ENCODE data around the gene C11orf24.
A peak's percentile ranks its signal among the peaks of the same experiment; 100 is the strongest.

Gene C11orf24

DNA sequence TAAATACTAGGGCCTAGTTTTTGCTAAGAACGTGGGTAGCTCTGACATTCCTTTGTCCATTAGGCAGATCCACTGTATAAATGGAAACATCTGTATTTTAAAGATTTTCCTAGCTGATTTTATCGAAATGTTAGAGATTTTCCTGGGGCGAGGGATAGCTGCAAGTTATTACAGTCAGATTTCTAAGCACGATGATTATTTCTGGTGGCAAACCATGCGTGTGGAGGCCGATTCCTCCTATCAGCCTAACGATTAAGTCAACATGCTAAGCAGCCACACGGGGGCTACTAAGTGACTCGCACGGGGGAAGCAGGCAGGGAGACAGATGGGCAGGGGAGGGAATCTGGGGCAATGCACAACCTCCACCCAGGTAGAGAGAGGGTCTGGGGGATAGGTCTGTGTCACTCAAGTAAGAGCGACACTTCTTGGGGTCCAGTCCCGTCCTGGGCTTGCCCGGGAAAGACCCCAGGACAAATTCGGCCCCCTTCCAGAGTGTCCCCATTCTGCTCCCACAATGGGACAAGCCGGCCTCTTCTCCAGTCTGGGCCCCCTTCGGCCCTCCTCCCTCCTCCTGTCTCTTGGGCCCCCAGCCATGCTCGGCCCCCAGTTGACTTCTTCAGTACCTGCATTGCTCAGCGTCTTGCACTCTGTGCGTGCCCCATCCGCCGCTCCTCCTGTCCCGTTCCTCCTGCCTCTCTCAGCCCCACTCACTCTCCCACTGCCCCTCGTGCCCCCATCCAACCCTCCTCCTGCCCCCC is 571 bp downstream of the C11orf24 start:
- H3K27me3 ChIP-seq (ENCODE audit: control insufficient read depth in 2 of 2, insufficient read depth in 2 of 2, low read length in 2 of 2), result no peaks in the 10 kb centered on the region
- peak overlapping the region; percentile 98 to 99 for H3K27ac ChIP-seq (ENCODE audit: low read depth in 2 of 2, low read length in 2 of 2)
- peak overlapping the region; percentile 88 to 92 for H3K4me3 ChIP-seq (ENCODE audit: low read length in 2 of 2)
- H3K4me1 ChIP-seq (ENCODE audit: control insufficient read depth in 2 of 2, insufficient read depth in 2 of 2, low read length in 2 of 2), result peaks cover 25 to 31% of the 10 kb centered on the region in 2 donors
- peak overlapping the region; percentile 86 to 94 for H3K9ac ChIP-seq (ENCODE audit: low read depth in 1 of 2, low read length in 2 of 2)
- H3K9me3 ChIP-seq (ENCODE audit: control insufficient read depth in 2 of 2, low read length in 2 of 2), result no peaks in the 10 kb centered on the region
- peaks cover 12 to 24% of the 10 kb centered on the region in 2 donors for H3K36me3 ChIP-seq (ENCODE audit: control insufficient read depth in 2 of 2, insufficient read depth in 2 of 2, low read length in 2 of 2)

DNA sequence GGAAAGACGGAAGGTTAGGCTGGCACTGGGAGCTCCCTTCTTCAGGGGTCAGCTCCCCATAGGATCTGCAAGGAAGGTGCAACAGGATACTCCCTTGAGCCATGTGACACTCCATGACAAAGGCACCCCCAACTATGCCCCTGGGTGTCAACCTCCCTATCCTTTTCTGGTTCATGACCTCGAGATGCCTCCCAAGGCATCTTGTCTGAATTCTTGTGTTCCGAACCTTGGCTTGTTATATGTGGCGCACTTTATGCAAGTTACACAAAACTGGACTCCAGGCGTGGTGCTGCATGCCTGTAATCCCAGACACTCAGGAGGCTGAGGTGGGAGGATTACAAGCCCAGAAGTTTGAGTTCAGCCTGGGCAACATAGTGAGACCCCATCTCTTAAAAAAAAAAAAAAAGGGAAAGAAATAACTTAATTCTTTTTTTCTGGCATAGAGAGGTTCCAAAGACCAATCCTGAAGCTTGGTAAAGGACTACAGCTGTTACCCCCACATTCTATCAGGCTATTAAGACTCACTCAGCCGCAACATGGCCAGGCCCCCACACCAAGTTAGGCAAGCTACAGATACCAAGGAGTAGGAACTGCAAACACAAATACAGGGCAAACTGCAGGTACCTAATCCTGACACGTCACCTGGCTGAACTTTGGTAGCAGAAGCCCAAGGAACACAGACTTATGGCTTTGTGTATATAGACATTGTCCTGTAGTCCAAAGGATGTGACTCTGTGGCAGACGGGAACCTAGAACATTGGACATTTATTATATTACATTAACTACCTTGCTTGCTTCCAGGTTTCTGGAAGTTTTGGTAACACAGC is 1.4 kb downstream of the C11orf24 start:
- Histone ChIP-seq H3K4me1 (ENCODE audit: control insufficient read depth in 2 of 2, insufficient read depth in 2 of 2, low read length in 2 of 2) (peaks cover 25 to 39% of the 10 kb centered on the region in 2 donors), H3K36me3 (ENCODE audit: control insufficient read depth in 2 of 2, insufficient read depth in 2 of 2, low read length in 2 of 2) (peaks cover 18 to 32% of the 10 kb centered on the region in 2 donors), H3K9me3 (ENCODE audit: control insufficient read depth in 2 of 2, low read length in 2 of 2) (no peaks in the 10 kb centered on the region), H3K9ac (ENCODE audit: low read depth in 1 of 2, low read length in 2 of 2) (peak overlapping the region; percentile 86 to 94), H3K27ac (ENCODE audit: low read depth in 2 of 2, low read length in 2 of 2) (peak overlapping the region; percentile 98 to 99), H3K27me3 (ENCODE audit: control insufficient read depth in 2 of 2, insufficient read depth in 2 of 2, low read length in 2 of 2) (no peaks in the 10 kb centered on the region), H3K4me3 (ENCODE audit: low read length in 2 of 2) (peak overlapping the region; percentile 88 to 92)

DNA sequence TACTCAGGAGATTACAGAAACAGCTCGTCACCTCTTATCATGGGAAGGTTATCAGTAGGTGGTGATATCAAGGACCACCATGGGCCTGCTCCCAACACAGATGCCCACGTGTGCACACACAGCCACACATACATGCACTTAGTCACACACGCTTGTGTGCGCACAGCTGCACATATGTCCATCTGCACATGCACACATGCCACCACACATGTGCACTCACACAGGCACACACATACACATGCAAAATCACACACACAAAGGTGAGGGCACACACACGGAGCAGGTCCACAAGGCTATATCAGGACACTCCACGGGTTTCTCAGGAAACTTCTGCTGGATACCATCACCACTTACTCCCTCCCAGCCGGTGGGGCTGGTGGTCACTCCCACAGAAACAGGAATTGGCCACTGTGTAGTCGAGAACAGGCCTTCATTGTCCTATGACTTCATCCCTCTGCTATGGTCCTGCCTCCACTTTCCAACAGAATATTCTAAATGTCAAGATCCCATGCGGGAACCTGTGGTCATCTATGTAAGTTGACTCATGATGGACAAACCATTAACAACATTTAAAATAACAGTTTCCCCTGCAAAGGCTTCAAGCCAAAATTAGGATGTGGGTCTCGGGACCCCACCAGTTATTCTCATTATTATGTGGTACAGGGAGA is 2.2 kb downstream of the C11orf24 start:
- peaks cover 26 to 41% of the 10 kb centered on the region in 2 donors for H3K36me3 ChIP-seq (ENCODE audit: control insufficient read depth in 2 of 2, insufficient read depth in 2 of 2, low read length in 2 of 2)
- no peaks in the 10 kb centered on the region for H3K9me3 ChIP-seq (ENCODE audit: control insufficient read depth in 2 of 2, low read length in 2 of 2)
- H3K4me3 ChIP-seq (ENCODE audit: low read length in 2 of 2), result peak overlapping the region in 1 of 2 donors; percentile 1
- H3K27ac ChIP-seq (ENCODE audit: low read depth in 2 of 2, low read length in 2 of 2), result peak overlapping the region in 1 of 2 donors; percentile 99
- peak overlapping the region in 1 of 2 donors; percentile 94 for H3K9ac ChIP-seq (ENCODE audit: low read depth in 1 of 2, low read length in 2 of 2)
- no peaks in the 10 kb centered on the region for H3K27me3 ChIP-seq (ENCODE audit: control insufficient read depth in 2 of 2, insufficient read depth in 2 of 2, low read length in 2 of 2)
- peaks cover 25 to 44% of the 10 kb centered on the region in 2 donors for H3K4me1 ChIP-seq (ENCODE audit: control insufficient read depth in 2 of 2, insufficient read depth in 2 of 2, low read length in 2 of 2)

DNA sequence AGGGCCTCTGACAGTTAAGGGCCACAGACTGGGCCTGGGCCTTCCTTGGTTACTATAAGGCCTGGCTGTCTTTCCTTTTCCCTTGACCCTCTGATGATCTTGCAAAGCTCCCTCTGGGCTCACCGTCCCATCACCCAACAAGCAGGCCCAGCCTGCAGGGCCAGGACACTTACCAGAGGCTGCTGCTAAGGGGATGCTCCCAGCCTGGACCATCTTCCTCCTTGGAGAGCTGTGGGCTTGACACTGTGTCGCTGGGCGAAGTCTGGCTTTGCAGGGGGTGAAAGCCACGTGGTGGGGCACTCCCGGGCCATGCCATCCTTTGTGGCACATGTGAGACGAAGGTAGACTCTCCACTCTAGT is 3.9 kb downstream of the C11orf24 start:
- H3K9me3 ChIP-seq (ENCODE audit: control insufficient read depth in 2 of 2, low read length in 2 of 2), result no peaks in the 10 kb centered on the region
- no peaks in the 10 kb centered on the region for H3K27me3 ChIP-seq (ENCODE audit: control insufficient read depth in 2 of 2, insufficient read depth in 2 of 2, low read length in 2 of 2)
- no peak overlapping the region for H3K4me3 ChIP-seq (ENCODE audit: low read length in 2 of 2)
- H3K36me3 ChIP-seq (ENCODE audit: control insufficient read depth in 2 of 2, insufficient read depth in 2 of 2, low read length in 2 of 2), result peaks cover 38 to 53% of the 10 kb centered on the region in 2 donors
- H3K4me1 ChIP-seq (ENCODE audit: control insufficient read depth in 2 of 2, insufficient read depth in 2 of 2, low read length in 2 of 2), result peaks cover 25 to 40% of the 10 kb centered on the region in 2 donors
- H3K9ac ChIP-seq (ENCODE audit: low read depth in 1 of 2, low read length in 2 of 2), result no peak overlapping the region
- H3K27ac ChIP-seq (ENCODE audit: low read depth in 2 of 2, low read length in 2 of 2), result no peak overlapping the region

DNA sequence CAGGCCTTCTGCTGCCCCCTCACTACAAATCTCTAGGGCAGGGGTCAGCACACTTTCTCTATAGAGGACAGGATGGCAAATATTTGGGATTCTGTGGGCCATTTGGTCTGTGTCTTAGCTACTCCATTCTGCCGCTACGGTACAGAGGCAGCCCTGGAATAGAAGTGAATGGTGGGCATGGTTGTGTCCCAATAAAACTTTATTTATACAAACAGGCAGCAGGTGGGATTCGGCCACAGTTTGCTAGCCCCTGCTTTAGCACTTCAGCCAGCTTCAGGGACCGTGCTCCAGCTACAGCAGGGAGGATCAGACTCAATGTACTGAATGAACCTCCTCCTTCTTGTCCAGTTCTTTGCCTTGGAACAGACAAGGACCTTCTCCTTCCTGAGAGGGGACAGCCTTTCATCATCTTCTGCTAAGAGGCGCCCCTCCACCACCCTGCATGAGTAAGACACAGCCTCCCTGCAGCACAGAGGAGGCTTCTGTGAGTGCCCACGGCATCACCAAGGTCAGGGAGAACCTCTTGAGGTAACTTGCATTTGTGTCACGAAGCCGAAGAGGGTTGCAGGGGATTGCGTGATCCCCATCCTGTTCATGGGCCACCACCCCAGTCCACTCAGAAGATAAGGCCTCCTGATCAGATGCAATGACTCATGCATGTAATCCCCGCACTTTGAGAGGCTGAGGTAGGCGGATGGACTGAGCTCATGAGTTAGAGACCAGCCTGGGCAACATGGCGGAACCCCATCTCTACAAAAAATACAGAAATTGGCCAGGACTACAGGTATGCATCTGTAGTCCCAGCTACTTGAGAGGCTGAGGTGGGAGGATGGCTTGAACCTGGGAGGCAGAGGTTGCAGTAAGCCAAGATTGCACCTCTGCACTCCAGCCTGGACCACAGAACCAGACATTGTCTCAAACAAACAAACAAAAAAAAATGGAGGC is 4.6 kb downstream of the C11orf24 start:
- Histone ChIP-seq H3K4me3 (ENCODE audit: low read length in 2 of 2) (no peak overlapping the region), H3K27ac (ENCODE audit: low read depth in 2 of 2, low read length in 2 of 2) (peak overlapping the region; percentile 23 to 77), H3K36me3 (ENCODE audit: control insufficient read depth in 2 of 2, insufficient read depth in 2 of 2, low read length in 2 of 2) (peaks cover 44 to 60% of the 10 kb centered on the region in 2 donors), H3K27me3 (ENCODE audit: control insufficient read depth in 2 of 2, insufficient read depth in 2 of 2, low read length in 2 of 2) (no peaks in the 10 kb centered on the region), H3K4me1 (ENCODE audit: control insufficient read depth in 2 of 2, insufficient read depth in 2 of 2, low read length in 2 of 2) (peaks cover 25 to 38% of the 10 kb centered on the region in 2 donors), H3K9me3 (ENCODE audit: control insufficient read depth in 2 of 2, low read length in 2 of 2) (no peaks in the 10 kb centered on the region), H3K9ac (ENCODE audit: low read depth in 1 of 2, low read length in 2 of 2) (peak overlapping the region in 1 of 2 donors; percentile 14)

DNA sequence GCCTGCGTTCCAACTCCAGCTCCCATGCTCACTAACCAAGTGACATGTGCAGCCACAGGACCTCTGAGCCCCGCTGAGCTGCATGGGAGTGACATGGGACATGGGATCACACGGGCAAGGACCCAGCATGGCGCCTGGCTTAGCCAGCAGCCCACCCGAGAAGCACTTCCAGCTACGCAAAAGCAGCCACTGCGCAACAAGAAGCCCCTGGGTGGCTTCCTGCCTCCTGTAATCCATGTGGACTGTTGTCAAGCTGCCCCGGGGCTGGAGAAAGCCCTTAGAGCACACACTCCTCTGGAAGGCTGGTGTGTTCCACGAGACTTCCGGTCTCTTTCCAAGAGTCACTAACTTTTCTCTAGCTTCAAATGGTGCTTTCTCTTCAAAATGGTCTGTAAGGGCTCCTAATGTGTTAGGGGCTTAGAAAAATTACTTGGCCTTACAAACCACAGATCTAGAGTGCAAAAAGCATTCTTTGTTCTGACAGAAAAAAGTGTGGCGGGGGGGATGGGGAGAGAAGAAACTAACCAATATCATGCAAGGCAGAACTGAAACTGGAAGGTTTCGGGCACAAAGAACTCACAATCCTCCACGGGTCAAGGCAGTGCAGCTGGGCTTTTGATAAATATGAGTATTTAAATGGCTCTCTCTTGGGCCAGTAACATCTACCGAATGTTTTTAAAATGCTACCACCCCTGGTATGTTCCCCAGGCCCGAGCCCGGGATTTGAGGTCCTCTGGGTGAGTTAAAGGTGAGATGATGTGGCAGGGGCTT is 5.5 kb downstream of the C11orf24 start:
- H3K27me3 ChIP-seq (ENCODE audit: control insufficient read depth in 2 of 2, insufficient read depth in 2 of 2, low read length in 2 of 2), result no peaks in the 10 kb centered on the region
- peaks cover 25 to 38% of the 10 kb centered on the region in 2 donors for H3K4me1 ChIP-seq (ENCODE audit: control insufficient read depth in 2 of 2, insufficient read depth in 2 of 2, low read length in 2 of 2)
- peak overlapping the region in 1 of 2 donors; percentile 14 for H3K9ac ChIP-seq (ENCODE audit: low read depth in 1 of 2, low read length in 2 of 2)
- no peak overlapping the region for H3K4me3 ChIP-seq (ENCODE audit: low read length in 2 of 2)
- H3K9me3 ChIP-seq (ENCODE audit: control insufficient read depth in 2 of 2, low read length in 2 of 2), result no peaks in the 10 kb centered on the region
- H3K36me3 ChIP-seq (ENCODE audit: control insufficient read depth in 2 of 2, insufficient read depth in 2 of 2, low read length in 2 of 2), result peaks cover 53 to 69% of the 10 kb centered on the region in 2 donors
- peak overlapping the region; percentile 23 to 77 for H3K27ac ChIP-seq (ENCODE audit: low read depth in 2 of 2, low read length in 2 of 2)

DNA sequence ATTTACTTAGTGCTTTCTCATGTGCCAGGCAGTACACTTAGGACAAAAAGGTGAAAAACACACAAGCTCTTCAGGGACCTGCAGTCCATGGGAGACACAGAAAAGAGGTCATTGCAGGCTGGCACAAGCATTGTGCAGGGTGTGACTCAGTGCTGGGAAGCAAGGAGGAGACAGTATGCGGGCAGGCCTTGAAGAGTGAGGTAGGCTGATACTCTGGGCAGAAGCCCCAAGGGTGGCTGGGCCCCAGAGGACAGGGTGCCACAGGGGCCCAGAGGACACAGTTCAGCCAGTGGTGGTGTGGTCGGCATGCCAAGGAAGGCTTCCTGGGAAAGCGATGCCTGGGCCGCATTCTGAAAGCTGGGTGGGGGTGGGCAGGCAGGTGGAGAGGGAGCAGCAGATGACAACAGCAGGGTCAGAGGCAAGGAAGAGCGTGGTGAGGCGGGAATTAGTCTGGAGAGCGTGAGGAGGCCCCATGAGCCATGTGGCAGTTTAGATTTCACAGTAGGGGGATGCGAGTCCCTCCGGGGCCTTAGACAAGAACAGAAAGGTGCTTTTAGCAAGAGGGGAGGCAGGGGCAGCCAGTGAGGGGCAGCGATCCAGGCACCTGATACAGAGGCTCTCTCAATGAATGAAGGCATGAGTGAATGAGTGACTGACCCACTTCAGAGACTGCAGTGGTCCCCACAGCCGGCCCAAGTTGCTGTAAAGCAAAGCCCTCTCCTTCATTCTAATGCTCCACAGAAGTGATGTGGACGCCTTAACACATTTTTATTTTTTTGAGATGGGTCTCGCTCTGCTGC is 6.8 kb downstream of the C11orf24 start:
- Histone ChIP-seq H3K27me3 (ENCODE audit: control insufficient read depth in 2 of 2, insufficient read depth in 2 of 2, low read length in 2 of 2) (no peaks in the 10 kb centered on the region), H3K4me1 (ENCODE audit: control insufficient read depth in 2 of 2, insufficient read depth in 2 of 2, low read length in 2 of 2) (peaks cover 12 to 27% of the 10 kb centered on the region in 2 donors), H3K36me3 (ENCODE audit: control insufficient read depth in 2 of 2, insufficient read depth in 2 of 2, low read length in 2 of 2) (peaks cover 61 to 76% of the 10 kb centered on the region in 2 donors), H3K27ac (ENCODE audit: low read depth in 2 of 2, low read length in 2 of 2) (peak overlapping the region in 1 of 2 donors; percentile 9), H3K9me3 (ENCODE audit: control insufficient read depth in 2 of 2, low read length in 2 of 2) (no peaks in the 10 kb centered on the region), H3K9ac (ENCODE audit: low read depth in 1 of 2, low read length in 2 of 2) (no peak overlapping the region), H3K4me3 (ENCODE audit: low read length in 2 of 2) (no peak overlapping the region)

DNA sequence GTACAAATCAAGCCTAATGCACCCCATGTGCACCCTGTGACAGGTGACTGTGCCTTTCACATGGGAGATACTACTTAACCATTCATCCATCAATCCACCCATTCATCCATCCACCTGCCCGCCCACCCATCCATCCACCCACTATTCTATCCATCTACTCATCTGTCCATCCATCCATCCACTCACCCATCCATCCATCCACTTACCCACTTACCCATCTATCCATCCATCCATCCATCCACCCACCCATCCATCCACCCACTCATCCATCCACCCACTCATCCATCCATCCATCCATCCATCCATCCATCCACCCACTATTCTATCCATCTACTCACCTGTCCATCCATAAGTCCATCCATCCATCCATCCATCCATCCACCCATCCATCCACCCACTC is 7.5 kb downstream of the C11orf24 start:
- no peaks in the 10 kb centered on the region for H3K27me3 ChIP-seq (ENCODE audit: control insufficient read depth in 2 of 2, insufficient read depth in 2 of 2, low read length in 2 of 2)
- no peak overlapping the region for H3K9ac ChIP-seq (ENCODE audit: low read depth in 1 of 2, low read length in 2 of 2)
- no peak overlapping the region for H3K27ac ChIP-seq (ENCODE audit: low read depth in 2 of 2, low read length in 2 of 2)
- peaks cover 6 to 21% of the 10 kb centered on the region in 2 donors for H3K4me1 ChIP-seq (ENCODE audit: control insufficient read depth in 2 of 2, insufficient read depth in 2 of 2, low read length in 2 of 2)
- peaks cover 61 to 74% of the 10 kb centered on the region in 2 donors for H3K36me3 ChIP-seq (ENCODE audit: control insufficient read depth in 2 of 2, insufficient read depth in 2 of 2, low read length in 2 of 2)
- H3K9me3 ChIP-seq (ENCODE audit: control insufficient read depth in 2 of 2, low read length in 2 of 2), result no peaks in the 10 kb centered on the region
- H3K4me3 ChIP-seq (ENCODE audit: low read length in 2 of 2), result no peak overlapping the region

Measured in mucosa of rectum (tissue), 2 donors.